ENCODE measurements around the gene EN1.

- TF ChIP-seq CTCF (optimal IDR thresholded peaks at IDR 0.05 in 1 of 3, IDR thresholded peaks at IDR 0.05 in 1 of 3, conservative IDR thresholded peaks at IDR 0.05 in 1 of 3; ENCODE audit: extremely low read depth in 1 of 3, insufficient read depth in 2 of 3, low read length in 3 of 3) (no peak), EZH2 (IDR thresholded peaks at IDR 0.05; ENCODE audit: low read length) (no peak)
Measured at GRCh38 chr2:118808429-118808809, 39.0 kb downstream of the EN1 start.

Measured in keratinocyte (primary cell).